Gastrocnemius medialis (tissue), 4 donors: ENCODE measurements around the gene TPSAB1.

ENCODE experiments used
- CTCF ChIP-seq, 5 experiments: fragments of 450-650 bp in 3 of 5; fragments of 200-600 bp in 2 of 5; sonication (generic) in 2 of 5; IDR thresholded peaks in 4 of 5; conservative IDR thresholded peaks in 1 of 5; 1 replicate in 4 of 5; 2 replicates in 1 of 5; pipeline ENCODE4 v1.5.1; 2016 to 2019; ENCODE audit warnings: antibody characterized with exemption in 5 of 5, mild to moderate bottlenecking in 3 of 5, moderate library complexity in 3 of 5
- POLR2A ChIP-seq, 2 donors: fragments of 450-650 bp; IDR thresholded peaks; one replicate each; pipeline ENCODE4 v1.6.1; 2017; ENCODE audit warnings: antibody characterized with exemption in 2 of 2, mild to moderate bottlenecking in 2 of 2, moderate library complexity in 2 of 2

- TF ChIP-seq CTCF (IDR thresholded peaks at IDR 0.05 in 4 of 5, conservative IDR thresholded peaks at IDR 0.05 in 1 of 5) = no peak
- no peak for TF ChIP-seq POLR2A (IDR thresholded peaks at IDR 0.05)
These were observed 19.5 kb upstream of the TPSAB1 start for GRCh38 chr16:1220841-1221627.
